Activated T-cell treated with anti-CD3 and anti-CD28 coated beads for 24 hours (primary cell): ENCODE measurements around the gene PTPN1.
"Not testable (repeated sequence)": the region's sequence is repeated elsewhere in the genome, so short reads cannot be mapped to it uniquely, and the experiment has no call there.

Source experiments
- DNase-seq: peaks from one replicate; pipeline ENCODE4 v3.0.0-alpha.2; 2020; ENCODE audit warnings: low read depth

PTPN1 gene

DNA sequence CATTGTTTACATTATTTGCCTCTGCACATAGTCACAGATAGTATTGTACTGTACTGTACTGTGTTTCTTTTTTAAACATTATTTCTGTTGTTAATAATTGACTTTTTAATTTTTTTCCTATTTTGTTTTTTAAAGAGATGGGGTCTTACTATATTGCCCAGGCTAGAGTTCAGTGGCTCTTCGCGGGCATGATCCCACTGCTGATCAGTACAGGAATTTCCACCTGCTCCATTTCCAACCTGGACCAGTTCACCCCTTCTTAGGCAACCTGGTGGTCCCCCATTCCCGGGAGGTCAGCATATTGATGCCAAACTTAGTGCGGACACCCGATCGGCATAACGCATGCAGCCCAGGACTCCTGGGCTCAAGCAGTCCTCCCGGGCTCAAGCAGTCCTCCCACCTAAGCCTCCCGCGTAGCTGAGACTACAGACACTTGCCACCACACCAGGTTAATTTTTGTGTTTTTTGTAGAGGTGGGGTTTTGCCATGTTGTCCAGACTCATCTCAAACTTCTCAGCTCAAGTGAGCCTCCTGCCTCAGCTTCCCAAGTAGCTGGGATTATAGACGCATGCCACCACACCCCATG, 47.5 kb downstream of the PTPN1 start:
- DNase-seq = no peak

- DNase-seq = no peak
Measured at GRCh38 chr20:50558483-50558925, 48.3 kb downstream of the PTPN1 start.

DNA sequence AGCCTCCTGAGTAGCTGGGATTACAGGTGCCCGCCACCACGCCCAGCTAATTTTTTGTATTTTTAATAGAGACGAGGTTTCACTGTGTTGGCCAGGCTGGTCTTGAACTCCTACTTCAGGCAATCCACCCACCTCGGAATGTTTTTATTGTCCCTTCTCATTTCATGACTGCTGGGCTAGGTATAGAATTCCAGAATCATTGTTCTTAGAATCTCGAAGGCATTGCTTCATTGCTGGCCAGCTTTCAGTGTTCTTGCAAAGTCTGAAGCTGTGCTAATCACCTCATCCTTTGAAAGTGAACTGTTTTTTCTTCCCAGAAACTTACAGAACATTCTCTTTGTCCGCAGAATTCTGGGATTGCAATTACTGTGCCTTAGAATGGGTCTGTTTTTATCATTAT, 49.0 kb downstream of the PTPN1 start:
- no peak for DNase-seq

GRCh38 chr20:50559856-50560638, 49.9 kb downstream of the PTPN1 start:
- DNase-seq = no peak

- no peak for DNase-seq
Measured at GRCh38 chr20:50560867-50561266, 50.7 kb downstream of the PTPN1 start.

DNA sequence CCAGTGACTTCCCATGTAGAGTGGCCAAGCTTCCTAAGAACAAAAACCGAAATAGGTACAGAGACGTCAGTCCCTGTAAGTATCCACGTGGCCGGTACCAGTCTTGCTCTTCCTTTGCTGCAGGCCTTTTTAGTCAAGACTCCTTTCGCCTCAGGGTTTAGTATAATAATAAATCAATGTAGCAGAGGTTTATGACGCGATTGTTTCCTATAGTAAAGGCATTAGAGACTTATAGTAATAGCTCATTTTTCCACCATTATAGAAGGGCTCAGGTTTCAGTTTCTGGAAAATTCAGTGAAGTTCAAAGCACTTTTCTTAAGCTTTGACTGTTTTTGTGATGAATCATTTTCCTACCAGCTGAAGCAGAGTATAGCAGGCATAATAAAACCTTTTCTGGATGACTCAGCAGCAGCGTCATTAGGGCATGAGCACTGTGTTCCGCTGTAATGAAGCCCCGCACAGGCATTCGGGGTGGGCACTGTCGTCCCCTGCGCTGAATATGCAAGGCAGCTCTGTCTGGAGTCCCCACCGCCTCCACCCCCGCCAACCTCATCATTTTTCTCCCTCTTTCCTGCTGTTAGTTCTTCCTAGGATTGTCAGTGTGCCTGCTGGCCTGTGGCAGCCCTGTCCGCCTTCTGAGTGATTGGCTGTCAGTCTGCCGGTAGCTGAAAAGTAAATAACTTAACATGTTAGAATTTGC, 51.3 kb downstream of the PTPN1 start:
- peak; percentile 68 for DNase-seq

DNA sequence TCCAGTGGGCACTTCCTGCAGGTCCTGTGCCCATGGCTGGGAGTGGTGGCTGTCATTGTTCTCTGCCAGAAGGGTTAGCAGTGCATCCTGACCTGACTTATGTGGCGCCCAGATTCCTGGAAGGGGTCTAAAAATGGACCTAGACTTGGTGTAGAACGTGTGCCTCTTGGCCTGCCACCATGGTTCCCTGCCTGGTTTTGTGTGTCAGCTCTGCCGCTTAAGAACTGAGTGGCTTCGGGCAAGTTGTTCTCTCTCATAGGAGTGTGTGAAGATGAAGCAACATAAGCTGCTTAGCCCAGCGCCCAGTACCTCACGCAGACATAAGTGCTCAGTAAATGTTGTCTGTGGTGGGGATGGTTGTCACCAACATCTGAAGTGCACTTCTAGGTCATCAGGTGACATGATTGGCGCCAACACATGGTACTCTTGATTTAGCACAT, 52.1 kb downstream of the PTPN1 start:
- DNase-seq = no peak

- no peak for DNase-seq
Measured at GRCh38 chr20:50563133-50563944, 53.2 kb downstream of the PTPN1 start.

- DNase-seq = no peak
Measured at GRCh38 chr20:50565383-50565782, 55.2 kb downstream of the PTPN1 start.

- no peak for DNase-seq
Measured at GRCh38 chr20:50565871-50566270, 55.7 kb downstream of the PTPN1 start.

DNA sequence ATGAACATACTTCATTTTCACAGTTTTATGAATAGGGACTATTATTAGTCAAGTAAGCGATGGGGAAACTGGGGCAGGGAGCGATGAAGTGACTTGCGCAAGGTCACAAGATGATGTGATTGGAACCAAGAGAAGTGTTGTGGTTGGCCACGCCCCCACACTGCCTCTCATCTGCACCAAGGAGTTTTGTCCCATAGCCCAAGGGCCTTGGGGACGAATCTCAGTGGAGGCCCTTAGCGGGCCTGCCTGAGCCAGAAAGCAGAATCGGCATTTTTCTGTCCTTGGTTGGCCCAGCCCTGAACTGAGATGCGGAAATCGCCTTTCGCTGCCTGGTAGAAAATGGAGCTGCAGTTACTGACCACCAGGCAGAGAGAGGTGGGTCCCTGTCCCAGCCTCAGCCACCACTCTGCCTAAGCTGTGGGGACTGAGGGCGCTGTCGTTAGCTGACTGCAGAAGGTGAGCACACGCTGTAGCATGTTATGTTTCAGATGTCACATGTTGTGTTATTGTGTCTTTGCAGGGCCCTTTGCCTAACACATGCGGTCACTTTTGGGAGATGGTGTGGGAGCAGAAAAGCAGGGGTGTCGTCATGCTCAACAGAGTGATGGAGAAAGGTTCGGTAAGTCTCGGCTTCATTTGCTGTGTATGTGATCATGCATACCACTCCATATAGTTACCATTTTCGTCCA, 57.8 kb downstream of the PTPN1 start:
- no peak for DNase-seq

DNA sequence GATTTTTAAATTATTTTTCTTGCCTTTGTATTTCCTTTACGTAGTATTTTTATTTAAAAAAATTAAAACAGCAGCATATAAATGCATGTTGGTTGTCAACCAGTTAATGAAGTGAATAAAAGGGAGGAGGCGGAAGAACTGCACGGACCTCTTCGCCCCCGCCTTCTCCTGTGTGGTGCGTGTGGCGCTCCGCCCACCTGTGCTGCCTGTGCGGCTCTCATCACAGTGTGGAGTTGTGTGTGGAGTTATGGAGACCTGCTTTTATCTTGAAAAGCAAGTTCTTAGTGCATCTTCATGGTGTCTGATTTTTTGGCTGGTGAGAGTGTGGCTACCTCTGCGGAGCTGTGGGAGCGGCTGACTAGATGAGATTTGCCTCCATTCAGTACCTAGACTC, 58.4 kb downstream of the PTPN1 start:
- no peak for DNase-seq

DNA sequence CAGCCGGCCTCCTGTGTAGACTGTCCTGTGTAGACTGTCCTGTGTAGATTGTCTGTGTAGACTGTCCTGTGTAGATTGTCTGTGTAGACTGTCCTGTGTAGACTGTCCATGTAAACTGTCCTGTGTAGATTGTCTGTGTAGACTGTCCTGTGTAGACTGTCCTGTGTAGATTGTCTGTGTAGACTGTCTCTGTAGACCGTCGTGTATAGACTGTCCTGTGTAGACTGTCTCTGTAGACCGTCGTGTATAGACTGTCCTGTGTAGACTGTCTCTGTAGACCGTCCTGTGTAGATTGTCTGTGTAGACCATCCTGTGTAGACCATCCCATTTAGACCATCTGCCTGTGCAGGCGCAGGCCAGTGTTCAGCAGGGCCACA, 59.3 kb downstream of the PTPN1 start:
- DNase-seq = not testable (repeated sequence)

- DNase-seq = no peak
Measured at GRCh38 chr20:50569864-50570836, 60.0 kb downstream of the PTPN1 start.

DNA sequence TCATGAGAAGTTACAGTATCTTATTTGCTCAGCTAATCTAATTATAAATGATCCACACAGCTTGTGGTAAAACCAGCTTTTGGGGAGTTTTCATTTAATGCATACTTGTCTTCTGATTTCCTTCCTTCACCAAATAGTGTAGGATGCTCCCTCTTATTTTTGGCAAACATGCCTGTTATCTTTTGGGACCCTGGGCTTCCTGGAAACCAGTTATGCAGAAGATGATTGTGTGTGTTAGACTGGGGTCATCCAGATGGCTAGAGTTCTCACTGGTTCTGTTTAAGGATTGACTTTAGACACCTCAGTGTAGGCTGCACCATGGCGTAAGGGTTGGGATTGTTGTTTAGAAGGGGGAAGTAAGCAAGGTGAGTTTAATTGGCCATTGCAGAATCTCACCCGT, 61.3 kb downstream of the PTPN1 start:
- no peak for DNase-seq

DNA sequence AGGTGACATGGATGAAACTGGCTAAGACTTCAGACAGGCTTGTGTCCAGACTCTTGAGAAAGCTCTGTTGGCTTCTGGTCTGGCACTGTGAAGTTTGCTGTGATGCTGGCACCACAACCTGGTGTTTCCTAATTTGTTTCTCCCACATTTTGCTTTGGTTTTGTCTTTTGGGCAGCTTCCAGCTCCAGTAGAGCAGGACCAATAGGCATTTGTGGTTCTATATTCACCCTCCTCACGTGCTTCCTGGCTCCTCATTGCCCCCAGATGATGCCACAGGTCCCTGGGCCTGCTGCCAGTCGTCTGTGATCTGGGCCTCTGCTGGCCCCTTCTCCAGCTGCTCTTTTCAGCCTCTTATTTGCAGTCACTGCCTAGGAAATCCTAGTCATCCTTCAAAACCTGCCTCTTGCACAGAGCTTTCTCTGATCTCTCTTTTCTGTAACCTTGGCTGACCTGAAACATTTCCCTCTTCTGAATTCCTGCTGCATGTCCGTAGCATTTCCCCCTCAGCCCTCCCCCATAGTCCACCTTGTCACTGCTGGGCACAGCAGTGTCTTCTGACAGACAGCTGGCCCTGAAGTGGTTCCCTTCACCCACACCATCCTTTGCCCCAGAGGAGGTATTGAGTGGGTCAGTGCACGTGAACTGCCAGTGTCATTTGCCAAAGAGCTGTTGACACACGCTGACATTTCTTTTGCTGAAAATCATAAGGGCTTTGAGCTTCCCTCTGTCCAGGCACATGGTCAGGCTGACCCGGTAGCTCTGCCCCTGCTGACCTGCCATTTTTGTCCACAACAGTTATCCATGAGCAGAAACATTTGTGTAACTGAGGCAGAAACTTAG, 63.0 kb downstream of the PTPN1 start:
- no peak for DNase-seq

GRCh38 chr20:50574108-50574507, 63.9 kb downstream of the PTPN1 start:
- no peak for DNase-seq

DNA sequence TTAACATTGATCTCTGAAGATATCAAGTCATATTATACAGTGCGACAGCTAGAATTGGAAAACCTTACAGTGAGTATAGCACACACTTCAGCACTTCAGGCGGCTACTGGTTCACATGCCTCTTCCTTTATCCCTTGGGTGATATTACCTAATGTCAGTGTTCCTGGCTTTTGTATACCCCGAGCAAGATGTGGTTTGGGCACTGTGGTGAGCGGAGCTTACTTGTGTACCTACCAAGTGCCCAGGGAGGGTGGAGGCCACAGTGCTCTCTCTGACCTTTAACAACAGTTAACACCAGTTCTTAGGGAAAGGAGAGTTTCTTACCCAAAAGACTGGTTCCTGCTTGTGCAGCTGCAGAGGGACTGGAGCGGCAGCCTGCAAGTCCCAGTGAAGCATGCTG, 64.4 kb downstream of the PTPN1 start:
- no peak for DNase-seq

- peak; percentile 55 for DNase-seq
Measured at GRCh38 chr20:50575865-50576720, 65.9 kb downstream of the PTPN1 start.
